ENCODE data around the gene ENPP7. TPM values are rescaled to one million over a fixed set of nuclear protein-coding genes. Genes with fewer than 3 reads are reported as not detected.

The ENPP7 gene
- total and polyA plus RNA-seq, 2 donors (not counting 3 experiments of a cell fraction or from before 2014, with no cell fraction given), result not detected

DNA sequence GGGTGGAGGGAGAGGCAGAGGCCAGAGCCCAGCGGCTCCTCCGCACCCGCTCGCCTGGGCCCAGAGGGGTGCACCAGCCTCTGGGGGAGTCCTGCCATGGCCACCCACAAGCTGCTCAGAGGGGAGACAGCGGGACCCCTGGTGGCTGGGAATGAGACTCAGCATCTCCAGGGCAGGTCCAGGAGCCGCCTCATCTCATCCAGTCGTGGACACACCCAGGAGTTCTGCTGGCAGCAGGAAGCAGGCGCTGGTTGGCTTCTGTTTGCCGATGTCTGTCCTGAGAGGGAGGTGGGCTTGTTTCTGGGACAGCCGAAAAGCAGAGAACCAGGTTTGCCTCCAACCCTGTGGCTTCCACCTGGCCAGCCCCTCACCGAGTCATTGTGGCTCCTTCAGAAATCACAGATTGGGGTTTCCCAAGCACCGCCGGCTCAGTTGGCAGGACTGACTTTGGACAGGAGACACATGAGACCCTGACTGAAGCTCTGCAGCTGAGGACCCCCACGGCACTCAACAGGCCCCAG, 49.6 kb upstream of the ENPP7 start:
- H3K4me2 ChIP-seq (ENCODE audit: insufficient read depth, low read length), result no peak overlapping the region
- intact Hi-C loops (cut with micrococcal nuclease), result no loop called here
- no peak overlapping the region for H3K4me3 ChIP-seq (replicated peaks in 1 of 3; ENCODE audit: insufficient read depth in 1 of 3, low read depth in 1 of 3, low read length in 3 of 3)
- H3K27me3 ChIP-seq (ENCODE audit: control insufficient read depth in 2 of 2, insufficient read depth in 2 of 2, low read length in 2 of 2), result peaks cover 0 to 1% of the 10 kb centered on the region in 2 experiments
- no peaks in the 10 kb centered on the region for H4K20me1 ChIP-seq (replicated peaks; ENCODE audit: control insufficient read depth, extremely low read depth, insufficient read depth, low read length)
- no TSS peak for BruUV-seq (replicated peaks)
- FAIRE-seq (no peak), DNase-seq (ENCODE audit: low read depth, low spot score) (no peak)
- no peaks in the 10 kb centered on the region for H3K4me1 ChIP-seq (ENCODE audit: control insufficient read depth, extremely low read depth, insufficient read depth, low read length)
- POLR2A ChIA-PET, result no interaction called here
- CTCF ChIA-PET, result interaction anchor here (1.0 kb wide), 1 partner anchor 22 kb away, joined by 3 read pairs; no protein-coding TSS in a partner anchor
- TF ChIP-seq POLR2AphosphoS5 (IDR thresholded peaks at IDR 0.05; ENCODE audit: insufficient read depth, low read depth, low read length) (no peak), POLR2A (IDR thresholded peaks at IDR 0.05; ENCODE audit: low read depth, low read length) (no peak)
- TF ChIP-seq, protein P1, sequence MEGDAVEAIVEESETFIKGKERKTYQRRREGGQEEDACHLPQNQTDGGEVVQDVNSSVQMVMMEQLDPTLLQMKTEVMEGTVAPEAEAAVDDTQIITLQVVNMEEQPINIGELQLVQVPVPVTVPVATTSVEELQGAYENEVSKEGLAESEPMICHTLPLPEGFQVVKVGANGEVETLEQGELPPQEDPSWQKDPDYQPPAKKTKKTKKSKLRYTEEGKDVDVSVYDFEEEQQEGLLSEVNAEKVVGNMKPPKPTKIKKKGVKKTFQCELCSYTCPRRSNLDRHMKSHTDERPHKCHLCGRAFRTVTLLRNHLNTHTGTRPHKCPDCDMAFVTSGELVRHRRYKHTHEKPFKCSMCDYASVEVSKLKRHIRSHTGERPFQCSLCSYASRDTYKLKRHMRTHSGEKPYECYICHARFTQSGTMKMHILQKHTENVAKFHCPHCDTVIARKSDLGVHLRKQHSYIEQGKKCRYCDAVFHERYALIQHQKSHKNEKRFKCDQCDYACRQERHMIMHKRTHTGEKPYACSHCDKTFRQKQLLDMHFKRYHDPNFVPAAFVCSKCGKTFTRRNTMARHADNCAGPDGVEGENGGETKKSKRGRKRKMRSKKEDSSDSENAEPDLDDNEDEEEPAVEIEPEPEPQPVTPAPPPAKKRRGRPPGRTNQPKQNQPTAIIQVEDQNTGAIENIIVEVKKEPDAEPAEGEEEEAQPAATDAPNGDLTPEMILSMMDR (IDR thresholded peaks at IDR 0.05; ENCODE audit: extremely low read depth in 1 of 2, insufficient read depth in 1 of 2, low read depth in 1 of 2, low read length in 2 of 2), result no peak
- dilution Hi-C loops (cut with MboI; ENCODE audit: extremely low pct_ligation_motif_present, low sequenced_read_pairs), result no loop called here
- no peak overlapping the region for H2AFZ ChIP-seq (ENCODE audit: low read depth, low read length)
- no peak overlapping the region for H3K27ac ChIP-seq (ENCODE audit: insufficient read depth, low read depth, low read length)
- no peaks in the 10 kb centered on the region for H3K9me1 ChIP-seq (replicated peaks; ENCODE audit: control insufficient read depth, extremely low read depth, insufficient read depth, low read length)
- no peaks in the 10 kb centered on the region for H3K9me3 ChIP-seq (replicated peaks; ENCODE audit: control insufficient read depth, insufficient read depth, low read length)
- no peaks in the 10 kb centered on the region for H3K79me2 ChIP-seq (ENCODE audit: control insufficient read depth, insufficient read depth, low read length)
- H3K9ac ChIP-seq (replicated peaks; ENCODE audit: extremely low read depth, insufficient read depth, low read length), result no peak overlapping the region
- no peaks in the 10 kb centered on the region for H3K36me3 ChIP-seq (ENCODE audit: control insufficient read depth in 2 of 2, extremely low read depth in 1 of 2, insufficient read depth in 2 of 2, low read length in 2 of 2)

GRCh38 chr17:79681628-79682261, 49.0 kb upstream of the ENPP7 start:
- H3K9ac ChIP-seq (replicated peaks; ENCODE audit: extremely low read depth, insufficient read depth, low read length), result no peak overlapping the region
- no peaks in the 10 kb centered on the region for H3K9me3 ChIP-seq (replicated peaks; ENCODE audit: control insufficient read depth, insufficient read depth, low read length)
- BruUV-seq (replicated peaks), result no TSS peak
- dilution Hi-C loops (cut with MboI; ENCODE audit: extremely low pct_ligation_motif_present, low sequenced_read_pairs) (no loop called here), intact Hi-C loops (cut with micrococcal nuclease) (no loop called here)
- no peak for DNase-seq (ENCODE audit: low read depth, low spot score)
- TF ChIP-seq, protein P1 (IDR thresholded peaks at IDR 0.05; ENCODE audit: extremely low read depth in 1 of 2, insufficient read depth in 1 of 2, low read depth in 1 of 2, low read length in 2 of 2), result no peak
- TF ChIP-seq, protein P2, sequence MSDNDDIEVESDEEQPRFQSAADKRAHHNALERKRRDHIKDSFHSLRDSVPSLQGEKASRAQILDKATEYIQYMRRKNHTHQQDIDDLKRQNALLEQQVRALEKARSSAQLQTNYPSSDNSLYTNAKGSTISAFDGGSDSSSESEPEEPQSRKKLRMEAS (IDR thresholded peaks at IDR 0.05; ENCODE audit: insufficient read depth, insufficient read length), result no peak
- no peak for TF ChIP-seq EZH2 (IDR thresholded peaks at IDR 0.05; ENCODE audit: borderline replicate concordance, low read depth, low read length, severe bottlenecking)
- no peak for TF ChIP-seq MYC (IDR thresholded peaks at IDR 0.05; ENCODE audit: low read depth, low read length)
- no peak for TF ChIP-seq JUN (IDR thresholded peaks at IDR 0.05; ENCODE audit: borderline replicate concordance, insufficient read depth, insufficient read length, low read depth)
- TF ChIP-seq GATA2 (IDR thresholded peaks at IDR 0.05; ENCODE audit: insufficient read depth, insufficient read length, low read depth, low read length), result no peak
- TF ChIP-seq POLR2A (IDR thresholded peaks at IDR 0.05; ENCODE audit: low read depth, low read length), result no peak
- TF ChIP-seq POLR2AphosphoS5 (IDR thresholded peaks at IDR 0.05; ENCODE audit: insufficient read depth, low read depth, low read length), result no peak
- TF ChIP-seq FOS (IDR thresholded peaks at IDR 0.05; ENCODE audit: borderline replicate concordance, insufficient read depth, low read length), result no peak
- no peaks in the 10 kb centered on the region for H3K36me3 ChIP-seq (ENCODE audit: control insufficient read depth in 2 of 2, extremely low read depth in 1 of 2, insufficient read depth in 2 of 2, low read length in 2 of 2)
- no peak overlapping the region for H3K4me3 ChIP-seq (replicated peaks in 1 of 3; ENCODE audit: insufficient read depth in 1 of 3, low read depth in 1 of 3, low read length in 3 of 3)
- CTCF ChIA-PET, result interaction anchor here (1.0 kb wide), 1 partner anchor 23 kb away, joined by 3 read pairs; no protein-coding TSS in a partner anchor
- H3K4me1 ChIP-seq (ENCODE audit: control insufficient read depth, extremely low read depth, insufficient read depth, low read length), result no peaks in the 10 kb centered on the region
- H3K79me2 ChIP-seq (ENCODE audit: control insufficient read depth, insufficient read depth, low read length), result no peaks in the 10 kb centered on the region
- H3K27ac ChIP-seq (ENCODE audit: insufficient read depth, low read depth, low read length), result no peak overlapping the region
- H3K4me2 ChIP-seq (ENCODE audit: insufficient read depth, low read length), result no peak overlapping the region
- H3K27me3 ChIP-seq (ENCODE audit: control insufficient read depth in 2 of 2, insufficient read depth in 2 of 2, low read length in 2 of 2), result peaks cover 0 to 1% of the 10 kb centered on the region in 2 experiments
- no peak overlapping the region for H2AFZ ChIP-seq (ENCODE audit: low read depth, low read length)
- no peak for FAIRE-seq
- POLR2A ChIA-PET, result no interaction called here
- no peaks in the 10 kb centered on the region for H4K20me1 ChIP-seq (replicated peaks; ENCODE audit: control insufficient read depth, extremely low read depth, insufficient read depth, low read length)
- H3K9me1 ChIP-seq (replicated peaks; ENCODE audit: control insufficient read depth, extremely low read depth, insufficient read depth, low read length), result no peaks in the 10 kb centered on the region

Measured in endothelial cell of umbilical vein (primary cell).